ENCODE data around the gene LCOR. TPM values are rescaled to one million over a fixed set of nuclear protein-coding genes. Genes with fewer than 3 reads are reported as not detected.

The LCOR gene
- total RNA-seq, 1 donor = 29.9 TPM

DNA sequence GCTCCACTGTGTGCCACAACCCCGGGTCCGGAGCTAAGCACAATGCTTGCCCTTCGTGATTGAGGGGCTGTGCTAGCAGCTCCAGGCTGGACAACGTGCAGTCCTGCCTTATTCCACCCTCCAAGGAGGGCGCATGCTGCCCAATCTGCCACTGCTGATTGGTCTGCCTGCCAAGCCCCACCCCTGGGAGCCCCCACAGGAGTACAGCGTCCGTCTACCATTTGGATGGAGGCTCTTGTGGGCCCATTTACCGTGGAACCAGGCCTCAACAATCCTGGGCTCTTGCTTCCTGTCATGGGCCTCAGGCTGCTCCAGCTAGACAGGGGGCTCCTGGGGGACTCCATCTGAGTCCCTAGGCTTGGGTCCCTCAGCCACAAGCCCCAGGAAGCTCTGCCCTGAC is 180.4 kb downstream of the LCOR start:
- no peak overlapping the region for H3K4me3 ChIP-seq (ENCODE audit: low read depth, low read length)
- TF ChIP-seq CTCF (IDR thresholded peaks at IDR 0.05; ENCODE audit: insufficient read depth, low read length) = no peak
- DNase-seq (ENCODE audit: low read depth) = no peak

GRCh38 chr10:97013568-97013967 is 181.5 kb downstream of the LCOR start:
- H3K4me3 ChIP-seq (ENCODE audit: low read depth, low read length) = no peak overlapping the region
- TF ChIP-seq CTCF (IDR thresholded peaks at IDR 0.05; ENCODE audit: insufficient read depth, low read length) = no peak
- DNase-seq (ENCODE audit: low read depth) = no peak

GRCh38 chr10:97013983-97014382 is 181.9 kb downstream of the LCOR start:
- DNase-seq (ENCODE audit: low read depth) = no peak
- H3K4me3 ChIP-seq (ENCODE audit: low read depth, low read length) = no peak overlapping the region
- TF ChIP-seq CTCF (IDR thresholded peaks at IDR 0.05; ENCODE audit: insufficient read depth, low read length) = no peak

DNA sequence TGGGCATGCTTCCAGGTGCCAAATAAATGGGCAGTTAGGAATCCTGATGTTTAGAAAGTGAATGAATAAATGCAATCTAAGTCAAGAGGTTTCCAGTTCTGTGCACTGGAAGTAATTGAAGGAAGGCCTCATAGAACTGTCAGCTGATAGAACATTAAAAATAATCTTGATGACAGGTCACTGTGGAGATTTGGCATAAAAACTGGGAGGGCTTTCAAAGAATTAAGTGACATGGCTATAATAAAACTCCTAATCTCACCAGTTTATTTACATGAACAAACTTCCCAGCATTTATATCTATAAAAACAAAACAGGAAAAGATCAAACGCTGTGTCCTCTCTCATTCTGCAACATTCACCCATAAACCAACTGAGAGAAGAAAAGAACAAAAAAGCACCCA is 183.1 kb downstream of the LCOR start:
- DNase-seq (ENCODE audit: low read depth) = no peak
- no peak overlapping the region for H3K4me3 ChIP-seq (ENCODE audit: low read depth, low read length)
- TF ChIP-seq CTCF (IDR thresholded peaks at IDR 0.05; ENCODE audit: insufficient read depth, low read length) = no peak

- H3K4me3 ChIP-seq (ENCODE audit: low read depth, low read length) = no peak overlapping the region
- TF ChIP-seq CTCF (IDR thresholded peaks at IDR 0.05; ENCODE audit: insufficient read depth, low read length) = no peak
- DNase-seq (ENCODE audit: low read depth) = no peak
Measured at GRCh38 chr10:97016728-97017473, 184.8 kb downstream of the LCOR start.

DNA sequence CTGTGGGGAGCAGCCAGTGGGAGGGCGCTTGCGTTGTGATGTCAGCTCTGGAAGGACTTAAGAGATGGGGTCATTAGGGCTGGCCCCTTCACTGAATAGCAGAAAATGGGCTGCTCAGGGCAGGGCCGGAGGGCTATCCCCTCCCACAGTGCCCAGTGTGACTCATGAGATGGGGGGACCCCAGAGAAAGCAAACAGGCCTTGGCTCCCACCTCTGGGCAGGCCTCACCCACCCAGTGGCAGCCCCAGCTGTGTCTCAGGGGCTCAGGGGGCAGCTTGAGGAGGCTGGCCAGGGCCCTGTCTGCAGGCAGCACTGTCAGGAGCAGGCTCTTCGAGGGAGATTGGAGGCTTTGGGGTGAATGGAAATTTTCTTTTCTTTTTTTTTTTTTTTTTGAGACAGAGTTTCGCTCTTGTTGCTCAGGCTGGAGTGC is 185.4 kb downstream of the LCOR start:
- no peak for TF ChIP-seq CTCF (IDR thresholded peaks at IDR 0.05; ENCODE audit: insufficient read depth, low read length)
- no peak for DNase-seq (ENCODE audit: low read depth)
- no peak overlapping the region for H3K4me3 ChIP-seq (ENCODE audit: low read depth, low read length)
